K562 (cell line): ENCODE measurements around the gene GTPBP2. TPM values are rescaled to one million over a fixed set of nuclear protein-coding genes. Genes with fewer than 3 reads are reported as not detected.

ENCODE experiments used
- C11orf30 ChIP-seq: fragments of 450-650 bp; IDR thresholded peaks from 2 replicates; pipeline ENCODE4 v1.6.1; 2016; ENCODE audit warnings: low read depth, mild to moderate bottlenecking
- CHD1 ChIP-seq: fragments of 200-600 bp; sonication (generic); IDR thresholded peaks from one replicate; pipeline ENCODE4 v1.6.1; 2012; ENCODE audit warnings: mild to moderate bottlenecking, moderate library complexity, low read length, inconsistent platforms
- DEAF1 ChIP-seq: fragments of 450-650 bp; formaldehyde crosslinking; IDR thresholded peaks from 2 replicates; pipeline ENCODE4 v1.4.0; 2020; ENCODE audit warnings: mild to moderate bottlenecking, moderate library complexity
- FOXP4 ChIP-seq: sonication (generic); formaldehyde crosslinking; IDR thresholded peaks from 2 replicates; pipeline ENCODE4 v1.8.0; 2022; ENCODE audit warnings: mild to moderate bottlenecking, missing genetic modification reagents, borderline replicate concordance
- MITF ChIP-seq: IDR thresholded peaks from 2 replicates; pipeline ENCODE4 v1.6.1; 2014; ENCODE audit warnings: antibody characterized with exemption
- NELFE ChIP-seq: IDR thresholded peaks from 2 replicates; pipeline ENCODE4 v1.6.1; 2011; ENCODE audit warnings: mild to moderate bottlenecking; ENCODE audit not compliant: insufficient read depth, insufficient read length
- POLR3A ChIP-seq: IDR thresholded peaks from 2 replicates; pipeline ENCODE4 v1.6.1; 2011; ENCODE audit warnings: borderline replicate concordance, mild to moderate bottlenecking, moderate library complexity; ENCODE audit not compliant: insufficient read length, insufficient read depth; ENCODE audit errors: extremely low read depth
- RERE ChIP-seq: sonication (generic); formaldehyde crosslinking; IDR thresholded peaks from 2 replicates; pipeline ENCODE4 v1.8.0; 2023; ENCODE audit warnings: missing genetic modification reagents, mild to moderate bottlenecking, borderline replicate concordance
- SNIP1 ChIP-seq: fragments of 450-650 bp; IDR thresholded peaks from 2 replicates; pipeline ENCODE4 v1.7.1; 2017; ENCODE audit warnings: low read depth, mild to moderate bottlenecking
- TRIM25 ChIP-seq: fragments of 450-650 bp; IDR thresholded peaks from 2 replicates; pipeline ENCODE4 v1.7.0; 2016; ENCODE audit warnings: borderline replicate concordance
- ZBTB17 ChIP-seq: fragments of 450-650 bp; formaldehyde crosslinking; IDR thresholded peaks from 2 replicates; pipeline ENCODE4 v1.4.0; 2020; ENCODE audit warnings: mild to moderate bottlenecking
- ZFP1 ChIP-seq: fragments of 450-650 bp; formaldehyde crosslinking; IDR thresholded peaks from 2 replicates; pipeline ENCODE4 v1.4.0; 2020; ENCODE audit warnings: mild to moderate bottlenecking, mixed read lengths
- ZNF165 ChIP-seq: fragments of 250-450 bp; sonication (Bioruptor Pico); IDR thresholded peaks from 2 replicates; pipeline ENCODE4 v1.4.0; 2020; ENCODE audit warnings: borderline replicate concordance
- polyA plus RNA-seq, 8 experiments: library from polyadenylated mRNA; depleted of rRNA in 4 of 8; stranded (reverse) in 5 of 8; unstranded in 3 of 8; fragments of >200 nt; fragmentation: Nextera tagmentation in 2 of 8; fragmentation: Illumina TruSeq in 1 of 8; extraction: Ambion mirVana in 2 of 8; extraction: Trizol in 1 of 8; gene quantifications; 2 replicates each; pipeline versions ENCODE4 v1.2.1 to v1.2.3, GENCODE V29; 2011 to 2014; ENCODE audit warnings: inconsistent platforms in 1 of 8, missing spikeins in 1 of 8
- total RNA-seq, 7 experiments: library from RNA; depleted of rRNA in 6 of 7; stranded (reverse); fragments of >200 nt in 6 of 7; fragmentation: Illumina TruSeq in 2 of 7; extraction: Trizol in 2 of 7; gene quantifications; 2 replicates each; pipeline versions ENCODE4 v1.2.1 to v1.2.3, GENCODE V29; 2011 to 2021; ENCODE audit warnings: low replicate concordance in 1 of 7

The GTPBP2 gene
- total and polyA plus RNA-seq, 9 of the 15 experiments (the other 6 are each of a cell fraction or from before 2014, with no cell fraction given), result 48.4 to 196 (median 111) TPM

- TF ChIP-seq DEAF1 (CRISPR knock-in tag) (peak; percentile 37; the same call in 1 of the 2 replicates), SNIP1 (no peak), RERE (no peak), MITF (no peak), ZBTB17 (CRISPR knock-in tag) (peak; percentile 89; the same call in 1 of the 2 replicates), ZFP1 (CRISPR knock-in tag) (no peak; the same call in 1 of the 2 replicates), FOXP4 (CRISPR knock-in tag) (no peak), ZNF165 (CRISPR knock-in tag) (peak; percentile 27; the same call in 1 of the 2 replicates), CHD1 (no peak), POLR3A (no peak), NELFE (no peak), C11orf30 (no peak), TRIM25 (peak; percentile 21; the same call in 1 of the 2 replicates)
Measured at GRCh38 chr6:43627008-43627825, 1.8 kb downstream of the GTPBP2 start (continued).
